H9 (cell line): ENCODE results near the gene COMMD10. TPM values are rescaled to one million over a fixed set of nuclear protein-coding genes. Genes with fewer than 3 reads are reported as not detected.

Experiments
- DNase-seq: peaks from one replicate; pipeline ENCODE4 v3.0.0-alpha.2; 2017
- H2AFZ ChIP-seq: one replicate; pipeline ENCODE4 v1.6.1; 2013; ENCODE audit warnings: mild to moderate bottlenecking, low read length, control low read depth, moderate library complexity
- H2AK5ac ChIP-seq: 2 replicates; pipeline ENCODE4 v1.6.1; 2013; ENCODE audit warnings: low read length, control low read depth, mixed read lengths; ENCODE audit not compliant: insufficient read length
- H2BK120ac ChIP-seq: one replicate; pipeline ENCODE4 v1.6.1; 2013; ENCODE audit warnings: low read depth, mild to moderate bottlenecking, low read length, control low read depth, inconsistent platforms; ENCODE audit not compliant: poor library complexity, severe bottlenecking
- H2BK12ac ChIP-seq: 2 replicates; pipeline ENCODE4 v1.6.1; 2013; ENCODE audit warnings: low read length, control low read depth, mixed read lengths, low read depth; ENCODE audit not compliant: insufficient read length
- H2BK15ac ChIP-seq: 2 replicates; pipeline ENCODE4 v1.6.1; 2013; ENCODE audit warnings: low read depth, low read length, control low read depth
- H2BK20ac ChIP-seq: one replicate; pipeline ENCODE4 v1.6.1; 2013; ENCODE audit warnings: low read depth, mild to moderate bottlenecking, low read length, control low read depth, inconsistent platforms; ENCODE audit not compliant: poor library complexity, severe bottlenecking
- H2BK5ac ChIP-seq: 2 replicates; pipeline ENCODE4 v1.6.1; 2013; ENCODE audit warnings: low read length, control low read depth, mixed read lengths; ENCODE audit not compliant: insufficient read length
- H3K14ac ChIP-seq: 2 replicates; pipeline ENCODE4 v1.6.1; 2013; ENCODE audit warnings: low read length, control low read depth; ENCODE audit not compliant: insufficient read depth
- H3K18ac ChIP-seq: 2 replicates; pipeline ENCODE4 v1.6.1; 2013; ENCODE audit warnings: low read depth, mild to moderate bottlenecking, mixed read lengths, low read length, control low read depth; ENCODE audit not compliant: insufficient read length
- H3K23ac ChIP-seq: 2 replicates; pipeline ENCODE4 v1.6.1; 2013; ENCODE audit warnings: low read length, control low read depth, mixed read lengths, low read depth; ENCODE audit not compliant: insufficient read length
- H3K23me2 ChIP-seq: 2 replicates; pipeline ENCODE4 v1.6.1; 2013; ENCODE audit warnings: low read depth, mild to moderate bottlenecking, mixed read lengths, low read length, control low read depth; ENCODE audit not compliant: insufficient read length, poor library complexity, severe bottlenecking
- H3K27ac ChIP-seq: 2 replicates; pipeline ENCODE4 v1.5.1; 2013; ENCODE audit warnings: low read length, control low read depth, mixed read lengths, low read depth; ENCODE audit not compliant: insufficient read length
- H3K27me3 ChIP-seq: 2 replicates; pipeline ENCODE4 v1.6.1; 2013; ENCODE audit warnings: low read length, control low read depth, inconsistent platforms; ENCODE audit not compliant: insufficient read depth
- H3K4ac ChIP-seq: 2 replicates; pipeline ENCODE4 v1.6.1; 2013; ENCODE audit warnings: low read depth, mild to moderate bottlenecking, control low read depth, inconsistent platforms, low read length, moderate library complexity
- H3K4me1 ChIP-seq: 2 replicates; pipeline ENCODE4 v1.6.1; 2013; ENCODE audit warnings: low read length, control low read depth, inconsistent platforms; ENCODE audit not compliant: insufficient read depth
- H3K4me2 ChIP-seq: 2 replicates; pipeline ENCODE4 v1.6.1; 2013; ENCODE audit warnings: low read length, control low read depth, mixed read lengths; ENCODE audit not compliant: insufficient read length, insufficient read depth
- H3K56ac ChIP-seq: 2 replicates; pipeline ENCODE4 v1.6.1; 2013; ENCODE audit warnings: low read depth, mild to moderate bottlenecking, mixed read lengths, low read length, control low read depth; ENCODE audit not compliant: insufficient read length
- H3K79me1 ChIP-seq: 2 replicates; pipeline ENCODE4 v1.6.1; 2013; ENCODE audit warnings: low read depth, mild to moderate bottlenecking, moderate library complexity, low read length, control low read depth, inconsistent platforms; ENCODE audit not compliant: insufficient read depth, poor library complexity, severe bottlenecking
- H3K79me2 ChIP-seq: 2 replicates; pipeline ENCODE4 v1.6.1; 2013; ENCODE audit warnings: low read length, control low read depth, inconsistent platforms; ENCODE audit not compliant: insufficient read depth
- H3K9ac ChIP-seq: 2 replicates; pipeline ENCODE4 v1.6.1; 2013; ENCODE audit warnings: low read length, control low read depth, mixed read lengths; ENCODE audit not compliant: insufficient read length; ENCODE audit errors: extremely low read depth
- H3K9me3 ChIP-seq: one replicate; pipeline ENCODE4 v1.6.1; 2013; ENCODE audit warnings: low read depth, low read length, inconsistent platforms; ENCODE audit not compliant: control insufficient read depth
- H3T11ph ChIP-seq: one replicate; pipeline ENCODE4 v1.6.1; 2013; ENCODE audit warnings: mild to moderate bottlenecking, low read length, control low read depth, inconsistent platforms
- H4K20me1 ChIP-seq: one replicate; pipeline ENCODE4 v1.6.1; 2013; ENCODE audit not compliant: control insufficient read depth, insufficient read length, insufficient read depth
- H4K5ac ChIP-seq: 2 replicates; pipeline ENCODE4 v1.6.1; 2013; ENCODE audit warnings: low read depth, mild to moderate bottlenecking, mixed read lengths, low read length, control low read depth; ENCODE audit not compliant: insufficient read length
- H4K8ac ChIP-seq: replicated peaks from 2 replicates; pipeline ENCODE4 v1.6.1; 2013; ENCODE audit warnings: low read length, control low read depth, mixed read lengths, low read depth; ENCODE audit not compliant: insufficient read length
- H4K91ac ChIP-seq: 2 replicates; pipeline ENCODE4 v1.6.1; 2013; ENCODE audit warnings: low read depth, mild to moderate bottlenecking, moderate library complexity, mixed read lengths, low read length, control low read depth; ENCODE audit not compliant: insufficient read length
- H3K27ac Mint-ChIP-seq, 3 experiments: 2 replicates in 2 of 3; 3 replicates in 1 of 3; pipeline ENCODE4 v1.8.0; 2020 to 2021; ENCODE audit warnings: mixed read lengths in 3 of 3, mild to moderate bottlenecking in 1 of 3, moderate library complexity in 1 of 3
- H3K27me3 Mint-ChIP-seq: 2 replicates; pipeline ENCODE4 v1.8.0; 2021; ENCODE audit warnings: low read depth, mild to moderate bottlenecking, moderate library complexity, mixed read lengths
- H3K36me3 Mint-ChIP-seq, 3 experiments: 2 replicates in 2 of 3; 3 replicates in 1 of 3; pipeline ENCODE4 v1.8.0; 2020 to 2021; ENCODE audit warnings: low read depth in 3 of 3, mixed read lengths in 3 of 3; ENCODE audit not compliant: insufficient read depth in 1 of 3
- H3K4me1 Mint-ChIP-seq, 2 experiments: 2 replicates each; pipeline ENCODE4 v1.8.0; 2020; ENCODE audit warnings: mixed read lengths in 2 of 2
- H3K4me3 Mint-ChIP-seq, 2 experiments: 2 replicates in 1 of 2; 3 replicates in 1 of 2; pipeline ENCODE4 v1.8.0; 2020 to 2021; ENCODE audit warnings: mild to moderate bottlenecking in 2 of 2, mixed read lengths in 2 of 2, moderate library complexity in 1 of 2
- H3K9me3 Mint-ChIP-seq, 2 experiments: 2 replicates in 1 of 2; 3 replicates in 1 of 2; pipeline ENCODE4 v1.8.0; 2020; ENCODE audit warnings: mild to moderate bottlenecking in 2 of 2, mixed read lengths in 2 of 2, moderate library complexity in 1 of 2
- WGBS: extraction: QIAGEN DNeasy Blood & Tissue Kit; methylation state at CpG from one replicate; pipeline ENCODE4 v1.1.7; 2013; ENCODE audit warnings: missing lambda C conversion rate, low lambda C conversion rate, mixed read lengths; ENCODE audit not compliant: insufficient read length; ENCODE audit errors: extremely low coverage; 5-methylcytosine and 5-hydroxymethylcytosine counted together
- total RNA-seq: library from RNA; stranded (reverse); gene quantifications from 2 replicates; pipeline ENCODE4 v1.2.1, GENCODE V29; 2021
- TF ChIP-seq, protein P1 (sequence below): fragments of 200-600 bp; sonication (generic); conservative IDR thresholded peaks from 3 replicates; pipeline ENCODE4 v1.8.0; 2021; ENCODE audit warnings: antibody characterized with exemption, mild to moderate bottlenecking

The COMMD10 gene
- total RNA-seq, 1 experiment from 2014 or later, result 33.9 TPM

DNA sequence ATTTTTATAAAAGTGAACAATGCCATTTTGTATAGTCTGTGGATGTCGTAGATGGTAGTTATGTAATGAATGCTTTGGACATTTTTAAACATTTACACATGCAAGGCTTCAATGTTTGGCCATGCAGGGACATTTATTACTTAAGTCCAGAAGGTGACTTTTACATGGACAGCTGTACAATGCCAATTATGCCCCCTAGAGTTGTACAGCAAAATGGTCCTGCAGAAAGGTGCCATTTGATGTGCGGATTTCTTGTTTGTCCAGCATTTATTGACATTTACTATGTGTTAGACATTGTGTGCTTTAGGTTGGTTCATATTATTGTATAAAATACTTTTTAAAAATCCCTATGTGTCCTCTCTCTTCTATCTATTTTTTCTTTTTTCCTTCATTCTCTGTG is 22.5 kb upstream of the COMMD10 start:
- no peaks in the 10 kb centered on the region for H3K9me3 Mint-ChIP-seq
- Histone ChIP-seq H3K18ac (no peak overlapping the region), H3T11ph (no peak overlapping the region), H3K9me3 (no peaks in the 10 kb centered on the region), H3K14ac (no peak overlapping the region), H4K91ac (no peak overlapping the region), H3K4me2 (no peak overlapping the region), H3K23ac (no peak overlapping the region), H2BK5ac (no peak overlapping the region), H3K23me2 (no peaks in the 10 kb centered on the region), H2AK5ac (no peak overlapping the region), H2AFZ (no peak overlapping the region), H2BK20ac (no peak overlapping the region), H4K5ac (no peak overlapping the region), H2BK12ac (no peak overlapping the region), H3K4me1 (no peaks in the 10 kb centered on the region), H2BK120ac (no peak overlapping the region), H3K79me2 (no peaks in the 10 kb centered on the region), H3K79me1 (no peaks in the 10 kb centered on the region), H2BK15ac (no peak overlapping the region), H3K9ac (no peak overlapping the region), H4K8ac (no peak overlapping the region), H3K56ac (no peak overlapping the region), H3K4ac (no peak overlapping the region), H3K27ac (no peak overlapping the region), H3K27me3 (no peaks in the 10 kb centered on the region), H4K20me1 (no peaks in the 10 kb centered on the region)
- H3K4me3 Mint-ChIP-seq, result no peak overlapping the region
- DNase-seq, result no peak
- no peaks in the 10 kb centered on the region; the same call in 1 of the 2 replicates for H3K27me3 Mint-ChIP-seq
- no CpG with 5 or more reads among the region's 2 CpGs for whole genome bisulfite sequencing
- peaks cover 3 to 6% of the 10 kb centered on the region in 2 experiments; a peak in 3 of 4 replicates for H3K4me1 Mint-ChIP-seq
- TF ChIP-seq, protein P1, sequence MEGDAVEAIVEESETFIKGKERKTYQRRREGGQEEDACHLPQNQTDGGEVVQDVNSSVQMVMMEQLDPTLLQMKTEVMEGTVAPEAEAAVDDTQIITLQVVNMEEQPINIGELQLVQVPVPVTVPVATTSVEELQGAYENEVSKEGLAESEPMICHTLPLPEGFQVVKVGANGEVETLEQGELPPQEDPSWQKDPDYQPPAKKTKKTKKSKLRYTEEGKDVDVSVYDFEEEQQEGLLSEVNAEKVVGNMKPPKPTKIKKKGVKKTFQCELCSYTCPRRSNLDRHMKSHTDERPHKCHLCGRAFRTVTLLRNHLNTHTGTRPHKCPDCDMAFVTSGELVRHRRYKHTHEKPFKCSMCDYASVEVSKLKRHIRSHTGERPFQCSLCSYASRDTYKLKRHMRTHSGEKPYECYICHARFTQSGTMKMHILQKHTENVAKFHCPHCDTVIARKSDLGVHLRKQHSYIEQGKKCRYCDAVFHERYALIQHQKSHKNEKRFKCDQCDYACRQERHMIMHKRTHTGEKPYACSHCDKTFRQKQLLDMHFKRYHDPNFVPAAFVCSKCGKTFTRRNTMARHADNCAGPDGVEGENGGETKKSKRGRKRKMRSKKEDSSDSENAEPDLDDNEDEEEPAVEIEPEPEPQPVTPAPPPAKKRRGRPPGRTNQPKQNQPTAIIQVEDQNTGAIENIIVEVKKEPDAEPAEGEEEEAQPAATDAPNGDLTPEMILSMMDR, result no peak
- no peak overlapping the region for H3K27ac Mint-ChIP-seq
- H3K36me3 Mint-ChIP-seq, result no peaks in the 10 kb centered on the region
